ENCODE data around the gene SESN2.

The SESN2 gene

GRCh38 chr1:28249013-28249865 is 10.1 kb upstream of the SESN2 start:
- DNase-seq = no peak

- no peak for DNase-seq
These were observed 9.4 kb upstream of the SESN2 start for GRCh38 chr1:28249866-28250295.

GRCh38 chr1:28256197-28256827 is 3.0 kb upstream of the SESN2 start:
- no peak for DNase-seq

GRCh38 chr1:28257736-28258135 is 1.6 kb upstream of the SESN2 start:
- DNase-seq = no peak

GRCh38 chr1:28258628-28259251 is 578 bp upstream of the SESN2 start:
- no peak for DNase-seq

GRCh38 chr1:28259934-28260802 is 850 bp downstream of the SESN2 start:
- DNase-seq = peak; percentile 86

- DNase-seq = no peak
These were observed 1.5 kb downstream of the SESN2 start for GRCh38 chr1:28260803-28261174.

GRCh38 chr1:28264897-28265296 is 5.6 kb downstream of the SESN2 start:
- no peak for DNase-seq

- no peak for DNase-seq
These were observed 6.3 kb downstream of the SESN2 start for GRCh38 chr1:28265577-28265976.

- no peak for DNase-seq
These were observed 7.6 kb downstream of the SESN2 start for GRCh38 chr1:28266920-28267322.

- no peak for DNase-seq
These were observed 8.3 kb downstream of the SESN2 start for GRCh38 chr1:28267633-28268032.

GRCh38 chr1:28269529-28269928 is 10.2 kb downstream of the SESN2 start:
- no peak for DNase-seq

GRCh38 chr1:28272215-28272852 is 13.0 kb downstream of the SESN2 start:
- no peak for DNase-seq

GRCh38 chr1:28273216-28273860 is 14.0 kb downstream of the SESN2 start:
- DNase-seq = no peak

- no peak for DNase-seq
These were observed 19.4 kb downstream of the SESN2 start for GRCh38 chr1:28278763-28279162.

GRCh38 chr1:28279721-28280120 is 20.4 kb downstream of the SESN2 start:
- DNase-seq = no peak

GRCh38 chr1:28280501-28280900 is 21.2 kb downstream of the SESN2 start:
- DNase-seq = no peak

- DNase-seq = no peak
These were observed 21.7 kb downstream of the SESN2 start for GRCh38 chr1:28280977-28281381.

- DNase-seq = no peak
These were observed 22.5 kb downstream of the SESN2 start for GRCh38 chr1:28281608-28282425.
